HG03442 (cell line): ENCODE data around the gene FAM3C.

Source experiments
- ATAC-seq: cut with Tn5 transposase; IDR thresholded peaks from one replicate; pipeline ENCODE4 v1.9.1; 2021; ENCODE audit warnings: mild to moderate bottlenecking, moderate library complexity; ENCODE audit not compliant: unreplicated experiment

FAM3C gene

GRCh38 chr7:121411597-121411979, 15.5 kb upstream of the FAM3C start:
- ATAC-seq = no peak

GRCh38 chr7:121410829-121411596, 14.9 kb upstream of the FAM3C start:
- ATAC-seq = no peak

- no peak for ATAC-seq
Measured at GRCh38 chr7:121406944-121407343, 10.8 kb upstream of the FAM3C start.

GRCh38 chr7:121406461-121406860, 10.4 kb upstream of the FAM3C start:
- no peak for ATAC-seq

- ATAC-seq = no peak
Measured at GRCh38 chr7:121404348-121404747, 8.2 kb upstream of the FAM3C start.

- ATAC-seq = no peak
Measured at GRCh38 chr7:121402701-121403100, 6.6 kb upstream of the FAM3C start.

- no peak for ATAC-seq
Measured at GRCh38 chr7:121401896-121402295, 5.8 kb upstream of the FAM3C start.

- ATAC-seq = no peak
Measured at GRCh38 chr7:121398246-121398645, 2.1 kb upstream of the FAM3C start.

- ATAC-seq = no peak
Measured at GRCh38 chr7:121397822-121398221, 1.7 kb upstream of the FAM3C start.

GRCh38 chr7:121397361-121397760, 1.3 kb upstream of the FAM3C start:
- ATAC-seq = no peak

- peak; percentile 36 for ATAC-seq
Measured at GRCh38 chr7:121395494-121395960, 581 bp downstream of the FAM3C start.

- ATAC-seq = peak; percentile 17
Measured at GRCh38 chr7:121394709-121395140, 1.4 kb downstream of the FAM3C start.

- no peak for ATAC-seq
Measured at GRCh38 chr7:121393005-121393366, 3.1 kb downstream of the FAM3C start.

- ATAC-seq = no peak
Measured at GRCh38 chr7:121392277-121393004, 3.7 kb downstream of the FAM3C start.

GRCh38 chr7:121391686-121392085, 4.4 kb downstream of the FAM3C start:
- ATAC-seq = no peak

GRCh38 chr7:121390617-121391016, 5.5 kb downstream of the FAM3C start:
- ATAC-seq = no peak

- no peak for ATAC-seq
Measured at GRCh38 chr7:121390109-121390508, 6.0 kb downstream of the FAM3C start.

GRCh38 chr7:121388950-121389349, 7.2 kb downstream of the FAM3C start:
- no peak for ATAC-seq

GRCh38 chr7:121385800-121386179, 10.3 kb downstream of the FAM3C start:
- peak; percentile 97 for ATAC-seq

- no peak for ATAC-seq
Measured at GRCh38 chr7:121385056-121385799, 10.9 kb downstream of the FAM3C start.

GRCh38 chr7:121384265-121384664, 11.8 kb downstream of the FAM3C start:
- ATAC-seq = no peak
